ENCODE results near the gene FOXN3. TPM values are rescaled to one million over a fixed set of nuclear protein-coding genes. Genes with fewer than 3 reads are reported as not detected.

The FOXN3 gene
- total and polyA plus RNA-seq, 2 donors (not counting 3 experiments of a cell fraction or from before 2014, with no cell fraction given), result 16.9 to 41.8 TPM

DNA sequence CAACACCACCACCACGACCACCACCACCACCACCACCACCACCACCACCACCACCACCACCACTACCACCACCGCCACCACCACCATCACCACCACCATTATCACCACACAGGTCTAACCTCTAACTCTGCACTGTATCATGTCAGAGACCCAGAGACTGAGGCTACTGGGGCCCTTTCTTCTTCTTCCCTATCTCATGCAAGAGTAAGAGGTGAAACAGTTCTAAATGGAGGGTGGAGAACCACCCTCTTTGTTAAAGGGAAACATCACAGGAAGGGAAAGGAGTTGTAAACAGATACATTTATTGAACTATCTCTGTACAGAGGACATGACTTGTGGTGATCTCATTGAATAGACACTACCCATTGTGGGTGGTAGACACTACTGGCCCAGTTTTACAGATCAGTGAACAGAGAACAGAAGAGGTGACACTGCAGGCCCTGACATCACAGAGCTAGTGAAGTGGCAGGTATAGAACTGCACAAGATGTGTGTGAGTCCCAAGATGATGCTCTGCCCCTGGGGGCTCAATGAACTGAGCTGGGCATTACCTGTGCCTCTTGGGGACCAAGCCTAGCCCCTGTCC lies 91.6 kb downstream of the FOXN3 start:
- BruUV-seq (replicated peaks), result no TSS peak
- H2AFZ ChIP-seq (ENCODE audit: low read depth, low read length), result no peak overlapping the region
- ChIA-PET CTCF (interaction anchor here (1.0 kb wide), 1 partner anchor 13 kb away, joined by 4 read pairs; no protein-coding TSS in a partner anchor), POLR2A (no interaction called here)
- no peaks in the 10 kb centered on the region for H3K9me3 ChIP-seq (replicated peaks; ENCODE audit: control insufficient read depth, insufficient read depth, low read length)
- H3K9ac ChIP-seq (replicated peaks; ENCODE audit: extremely low read depth, insufficient read depth, low read length), result no peak overlapping the region
- intact Hi-C loops (cut with micrococcal nuclease), result no loop called here
- H3K79me2 ChIP-seq (ENCODE audit: control insufficient read depth, insufficient read depth, low read length), result no peaks in the 10 kb centered on the region
- no peak overlapping the region for H3K27ac ChIP-seq (ENCODE audit: insufficient read depth, low read depth, low read length)
- H3K27me3 ChIP-seq (ENCODE audit: control insufficient read depth in 2 of 2, insufficient read depth in 2 of 2, low read length in 2 of 2), result no peaks in the 10 kb centered on the region
- no peak overlapping the region for H3K4me3 ChIP-seq (replicated peaks in 1 of 3; ENCODE audit: insufficient read depth in 1 of 3, low read depth in 1 of 3, low read length in 3 of 3)
- no peaks in the 10 kb centered on the region for H3K9me1 ChIP-seq (replicated peaks; ENCODE audit: control insufficient read depth, extremely low read depth, insufficient read depth, low read length)
- dilution Hi-C loops (cut with MboI; ENCODE audit: extremely low pct_ligation_motif_present, low sequenced_read_pairs), result no loop called here
- no peak overlapping the region for H3K4me2 ChIP-seq (ENCODE audit: insufficient read depth, low read length)
- FAIRE-seq (no peak), DNase-seq (ENCODE audit: low read depth, low spot score) (no peak)
- no peaks in the 10 kb centered on the region for H3K36me3 ChIP-seq (ENCODE audit: control insufficient read depth in 2 of 2, extremely low read depth in 1 of 2, insufficient read depth in 2 of 2, low read length in 2 of 2)
- TF ChIP-seq EZH2 (IDR thresholded peaks at IDR 0.05; ENCODE audit: borderline replicate concordance, low read depth, low read length, severe bottlenecking) (no peak), GATA2 (IDR thresholded peaks at IDR 0.05; ENCODE audit: insufficient read depth, insufficient read length, low read depth, low read length) (no peak), POLR2A (IDR thresholded peaks at IDR 0.05; ENCODE audit: low read depth, low read length) (no peak), JUN (IDR thresholded peaks at IDR 0.05; ENCODE audit: borderline replicate concordance, insufficient read depth, insufficient read length, low read depth) (no peak), FOS (IDR thresholded peaks at IDR 0.05; ENCODE audit: borderline replicate concordance, insufficient read depth, low read length) (no peak), POLR2AphosphoS5 (IDR thresholded peaks at IDR 0.05; ENCODE audit: insufficient read depth, low read depth, low read length) (no peak), MYC (IDR thresholded peaks at IDR 0.05; ENCODE audit: low read depth, low read length) (no peak)
- TF ChIP-seq, protein P1, sequence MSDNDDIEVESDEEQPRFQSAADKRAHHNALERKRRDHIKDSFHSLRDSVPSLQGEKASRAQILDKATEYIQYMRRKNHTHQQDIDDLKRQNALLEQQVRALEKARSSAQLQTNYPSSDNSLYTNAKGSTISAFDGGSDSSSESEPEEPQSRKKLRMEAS (IDR thresholded peaks at IDR 0.05; ENCODE audit: insufficient read depth, insufficient read length), result no peak
- TF ChIP-seq, protein P2, sequence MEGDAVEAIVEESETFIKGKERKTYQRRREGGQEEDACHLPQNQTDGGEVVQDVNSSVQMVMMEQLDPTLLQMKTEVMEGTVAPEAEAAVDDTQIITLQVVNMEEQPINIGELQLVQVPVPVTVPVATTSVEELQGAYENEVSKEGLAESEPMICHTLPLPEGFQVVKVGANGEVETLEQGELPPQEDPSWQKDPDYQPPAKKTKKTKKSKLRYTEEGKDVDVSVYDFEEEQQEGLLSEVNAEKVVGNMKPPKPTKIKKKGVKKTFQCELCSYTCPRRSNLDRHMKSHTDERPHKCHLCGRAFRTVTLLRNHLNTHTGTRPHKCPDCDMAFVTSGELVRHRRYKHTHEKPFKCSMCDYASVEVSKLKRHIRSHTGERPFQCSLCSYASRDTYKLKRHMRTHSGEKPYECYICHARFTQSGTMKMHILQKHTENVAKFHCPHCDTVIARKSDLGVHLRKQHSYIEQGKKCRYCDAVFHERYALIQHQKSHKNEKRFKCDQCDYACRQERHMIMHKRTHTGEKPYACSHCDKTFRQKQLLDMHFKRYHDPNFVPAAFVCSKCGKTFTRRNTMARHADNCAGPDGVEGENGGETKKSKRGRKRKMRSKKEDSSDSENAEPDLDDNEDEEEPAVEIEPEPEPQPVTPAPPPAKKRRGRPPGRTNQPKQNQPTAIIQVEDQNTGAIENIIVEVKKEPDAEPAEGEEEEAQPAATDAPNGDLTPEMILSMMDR (IDR thresholded peaks at IDR 0.05; ENCODE audit: extremely low read depth in 1 of 2, insufficient read depth in 1 of 2, low read depth in 1 of 2, low read length in 2 of 2), result no peak
- no peaks in the 10 kb centered on the region for H3K4me1 ChIP-seq (ENCODE audit: control insufficient read depth, extremely low read depth, insufficient read depth, low read length)
- no peaks in the 10 kb centered on the region for H4K20me1 ChIP-seq (replicated peaks; ENCODE audit: control insufficient read depth, extremely low read depth, insufficient read depth, low read length)
